Common myeloid progenitor, CD34-positive (primary cell): ENCODE results near the gene CZIB.
"Not testable (repeated sequence)": the region's sequence is repeated elsewhere in the genome, so short reads cannot be mapped to it uniquely, and the experiment has no call there.

Experiments
- CTCF ChIA-PET: fragments of 350-600 bp; sonication (Branson Sonifier 250); formaldehyde crosslinking; loops from one replicate; lab custom pipeline; 2021; ENCODE audit warnings: antibody characterized with exemption; lab: Charles Lee
- POLR2A ChIA-PET: fragments of 350-600 bp; sonication (Branson Sonifier 250); formaldehyde crosslinking; loops from one replicate; lab custom pipeline; 2021; ENCODE audit warnings: antibody characterized with exemption; lab: Charles Lee
- DNase-seq, 3 donors: peaks; one replicate each; pipeline versions ENCODE4 v3.0.0 to v3.0.0-alpha.2; 2013
- H3K27ac ChIP-seq, 2 experiments: 1 replicate in 1 of 2; 2 replicates in 1 of 2; pipeline ENCODE4 v1.7.0; 2013; ENCODE audit warnings: inconsistent platforms in 2 of 2, low read length in 2 of 2, mild to moderate bottlenecking in 2 of 2, low read depth in 1 of 2, moderate library complexity in 1 of 2; ENCODE audit not compliant: severe bottlenecking in 2 of 2, insufficient read depth in 1 of 2, poor library complexity in 1 of 2
- H3K27me3 ChIP-seq, 5 experiments: replicated peaks in 2 of 5; 1 replicate in 3 of 5; 2 replicates in 2 of 5; pipeline versions ENCODE4 v1.6.1 to v1.7.0; 2013; ENCODE audit warnings: low read length in 4 of 5, mild to moderate bottlenecking in 2 of 5, moderate library complexity in 2 of 5, inconsistent platforms in 1 of 5; ENCODE audit not compliant: insufficient read depth in 5 of 5, control insufficient read depth in 4 of 5
- H3K36me3 ChIP-seq, 4 experiments: 1 replicate in 2 of 4; 2 replicates in 2 of 4; pipeline versions ENCODE4 v1.6.1 to v1.7.0; 2013; ENCODE audit warnings: low read length in 3 of 4, control low read depth in 1 of 4, mild to moderate bottlenecking in 1 of 4; ENCODE audit not compliant: control insufficient read depth in 4 of 4, insufficient read depth in 4 of 4
- H3K4me1 ChIP-seq, 4 experiments: 1 replicate in 3 of 4; 2 replicates in 1 of 4; pipeline versions ENCODE4 v1.6.1 to v1.7.1; 2013; ENCODE audit warnings: low read length in 3 of 4, mild to moderate bottlenecking in 3 of 4, control low read depth in 1 of 4, inconsistent platforms in 1 of 4, moderate library complexity in 1 of 4; ENCODE audit not compliant: control insufficient read depth in 4 of 4, insufficient read depth in 4 of 4; ENCODE audit errors: control extremely low read depth in 1 of 4
- H3K4me3 ChIP-seq, 7 experiments: 1 replicate in 4 of 7; 2 replicates in 3 of 7; pipeline versions ENCODE4 v1.5.1 to v1.7.0; 2013; ENCODE audit warnings: mild to moderate bottlenecking in 7 of 7, low read length in 6 of 7, moderate library complexity in 6 of 7, inconsistent platforms in 2 of 7, low read depth in 2 of 7, control low read depth in 1 of 7; ENCODE audit not compliant: insufficient read depth in 4 of 7, control insufficient read depth in 1 of 7; ENCODE audit errors: extremely low read depth in 1 of 7
- H3K9me3 ChIP-seq, 5 experiments: 1 replicate in 4 of 5; 2 replicates in 1 of 5; pipeline versions ENCODE4 v1.6.1 to v1.7.1; 2013; ENCODE audit warnings: low read length in 4 of 5, mild to moderate bottlenecking in 2 of 5, inconsistent platforms in 1 of 5, low read depth in 1 of 5, moderate library complexity in 1 of 5; ENCODE audit not compliant: control insufficient read depth in 4 of 5, insufficient read depth in 2 of 5; ENCODE audit errors: control extremely low read depth in 1 of 5
- WGBS: methylation state at CpG from one replicate; pipeline ENCODE4 v1.1.5; 2013; ENCODE audit not compliant: insufficient coverage; 5-methylcytosine and 5-hydroxymethylcytosine counted together

The CZIB gene

GRCh38 chr1:53195246-53196016, 25.0 kb downstream of the CZIB start:
- 93% methylated on average over 11 of the region's 11 CpGs for WGBS
- Histone ChIP-seq H3K27ac (no peak overlapping the region), H3K36me3 (peaks cover 0 to 5% (median under 1%) of the 10 kb centered on the region in 4 experiments), H3K4me3 (peak overlapping the region in 1 of 7 experiments; percentile 78), H3K4me1 (peaks cover 10 to 25% (median 21%) of the 10 kb centered on the region in 4 experiments), H3K9me3 (no peaks in the 10 kb centered on the region), H3K27me3 (no peaks in the 10 kb centered on the region)
- DNase-seq, result no peak
- CTCF ChIA-PET, result interaction anchor here (1.2 to 2.5 kb wide), 5 partner anchors 9 to 25 kb away, joined by 3 to 11 read pairs (median 4); partner anchors contain the start of gene CZIB
- POLR2A ChIA-PET, result interaction anchor here (0.5 kb wide), 1 partner anchor 906 kb away, joined by 3 read pairs; no protein-coding TSS in a partner anchor

- Histone ChIP-seq H3K27me3 (no peaks in the 10 kb centered on the region), H3K9me3 (peaks cover 0 to 2% (median 0%) of the 10 kb centered on the region in 5 experiments), H3K4me3 (no peak overlapping the region), H3K4me1 (no peaks in the 10 kb centered on the region), H3K36me3 (no peaks in the 10 kb centered on the region), H3K27ac (no peak overlapping the region)
- ChIA-PET POLR2A (no interaction called here), CTCF (interaction anchor here (1.8 kb wide), 1 partner anchor 10 kb away, joined by 7 read pairs; no protein-coding TSS in a partner anchor)
- DNase-seq, result no peak
- 97% methylated on average over 6 of the region's 10 CpGs for WGBS
These were observed 30.2 kb downstream of the CZIB start for GRCh38 chr1:53190210-53190611.

- CTCF ChIA-PET, result interaction anchor here (1.8 kb wide), 1 partner anchor 9 kb away, joined by 7 read pairs; no protein-coding TSS in a partner anchor
- DNase-seq, result no peak
- Histone ChIP-seq H3K36me3 (no peaks in the 10 kb centered on the region), H3K4me3 (no peak overlapping the region), H3K27me3 (no peaks in the 10 kb centered on the region), H3K9me3 (peaks cover 0 to 2% (median 0%) of the 10 kb centered on the region in 5 experiments), H3K4me1 (no peaks in the 10 kb centered on the region), H3K27ac (no peak overlapping the region)
- POLR2A ChIA-PET, result no interaction called here
- WGBS, result 95% methylated on average over 4 of the region's 5 CpGs
These were observed 31.4 kb downstream of the CZIB start for GRCh38 chr1:53189061-53189460.

- H3K27me3 ChIP-seq, result no peaks in the 10 kb centered on the region
- CTCF ChIA-PET, result no interaction called here
These were observed 32.3 kb downstream of the CZIB start for GRCh38 chr1:53188099-53188498.

GRCh38 chr1:53187401-53187800, 33.0 kb downstream of the CZIB start:
- no peak for DNase-seq
- Histone ChIP-seq H3K4me1 (no peaks in the 10 kb centered on the region), H3K4me3 (no peak overlapping the region), H3K36me3 (no peaks in the 10 kb centered on the region), H3K27me3 (peaks cover 0 to 4% (median 0%) of the 10 kb centered on the region in 5 experiments), H3K27ac (no peak overlapping the region), H3K9me3 (peaks cover 0 to 2% (median 0%) of the 10 kb centered on the region in 5 experiments)
- 100% methylated on average over 1 of the region's 1 CpG for WGBS
- POLR2A ChIA-PET, result no interaction called here
- CTCF ChIA-PET, result interaction anchor here (0.6 to 2.1 kb wide), 4 partner anchors 9 to 205 kb away, joined by 3 to 11 read pairs (median 4); partner anchors contain the start of gene CPT2

More at GRCh38 chr1:53188099-53188498, 32.3 kb downstream of the CZIB start:
- no peak for DNase-seq
- Histone ChIP-seq H3K4me3 (no peak overlapping the region), H3K4me1 (no peaks in the 10 kb centered on the region), H3K36me3 (no peaks in the 10 kb centered on the region), H3K27ac (no peak overlapping the region), H3K9me3 (peaks cover 0 to 2% (median 0%) of the 10 kb centered on the region in 5 experiments)
- WGBS, result 92% methylated on average over 2 of the region's 4 CpGs
- POLR2A ChIA-PET, result no interaction called here

GRCh38 chr1:53186533-53186932, 33.9 kb downstream of the CZIB start:
- CTCF ChIA-PET, result interaction anchor here (0.6 to 2.1 kb wide), 4 partner anchors 9 to 204 kb away, joined by 3 to 11 read pairs (median 4); partner anchors contain the start of gene CPT2
- WGBS, result no CpG with 5 or more reads among the region's 3 CpGs
- no peak for DNase-seq
- Histone ChIP-seq H3K9me3 (peaks cover 0 to 2% (median 0%) of the 10 kb centered on the region in 5 experiments), H3K4me3 (no peak overlapping the region), H3K27ac (no peak overlapping the region), H3K4me1 (peaks cover 0 to 2% (median 0%) of the 10 kb centered on the region in 4 experiments), H3K36me3 (no peaks in the 10 kb centered on the region), H3K27me3 (peaks cover 0 to 4% (median under 1%) of the 10 kb centered on the region in 5 experiments)
- POLR2A ChIA-PET, result interaction anchor here (0.7 kb wide), 1 partner anchor 11 kb away, joined by 4 read pairs; no protein-coding TSS in a partner anchor

- H3K27ac ChIP-seq, result not testable (repeated sequence)
- POLR2A ChIA-PET, result interaction anchor here (0.7 kb wide), 1 partner anchor 12 kb away, joined by 4 read pairs; no protein-coding TSS in a partner anchor
- CTCF ChIA-PET, result interaction anchor here (0.7 to 2.1 kb wide), 5 partner anchors 10 to 21 kb away, joined by 3 to 11 read pairs (median 5); partner anchors contain the start of gene CPT2
These were observed 34.5 kb downstream of the CZIB start for GRCh38 chr1:53185955-53186297.

More at GRCh38 chr1:53185955-53186297, 34.5 kb downstream of the CZIB start:
- not testable (repeated sequence) for H3K9me3 ChIP-seq, H3K27me3 ChIP-seq, DNase-seq, H3K4me1 ChIP-seq, H3K4me3 ChIP-seq, H3K36me3 ChIP-seq
- no CpG with 5 or more reads among the region's 2 CpGs for WGBS
